Measurements from ENCODE around the gene SLC38A9.

Gene SLC38A9

DNA sequence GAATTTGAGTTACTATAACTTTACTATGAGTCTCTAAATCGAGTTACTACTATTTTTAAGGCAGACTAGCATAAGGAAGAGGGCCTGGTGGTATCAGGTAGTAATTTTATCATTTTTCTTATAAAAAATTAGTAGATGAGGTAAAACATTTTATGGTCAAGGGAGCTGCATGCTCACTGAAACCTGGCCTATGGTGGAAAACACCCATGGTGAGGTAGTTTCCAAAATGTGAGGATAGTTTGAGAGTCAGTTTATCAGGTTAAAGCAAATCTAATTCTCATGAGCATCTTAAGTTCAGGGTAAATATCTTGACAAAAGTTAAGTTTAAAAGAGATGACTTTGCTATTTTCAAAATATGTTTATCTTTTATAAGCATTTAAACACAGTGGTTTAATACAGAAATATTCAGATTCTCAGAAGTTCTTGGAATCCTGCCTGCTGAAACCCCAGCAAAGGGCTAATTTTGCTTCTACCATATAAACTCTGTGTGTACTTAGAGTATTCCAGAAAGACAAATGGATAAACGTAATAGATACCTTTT is 35.7 kb upstream of the SLC38A9 start:
- no peak overlapping the region for H3K4me3 ChIP-seq (ENCODE audit: low read length)
- TF ChIP-seq, protein P1, sequence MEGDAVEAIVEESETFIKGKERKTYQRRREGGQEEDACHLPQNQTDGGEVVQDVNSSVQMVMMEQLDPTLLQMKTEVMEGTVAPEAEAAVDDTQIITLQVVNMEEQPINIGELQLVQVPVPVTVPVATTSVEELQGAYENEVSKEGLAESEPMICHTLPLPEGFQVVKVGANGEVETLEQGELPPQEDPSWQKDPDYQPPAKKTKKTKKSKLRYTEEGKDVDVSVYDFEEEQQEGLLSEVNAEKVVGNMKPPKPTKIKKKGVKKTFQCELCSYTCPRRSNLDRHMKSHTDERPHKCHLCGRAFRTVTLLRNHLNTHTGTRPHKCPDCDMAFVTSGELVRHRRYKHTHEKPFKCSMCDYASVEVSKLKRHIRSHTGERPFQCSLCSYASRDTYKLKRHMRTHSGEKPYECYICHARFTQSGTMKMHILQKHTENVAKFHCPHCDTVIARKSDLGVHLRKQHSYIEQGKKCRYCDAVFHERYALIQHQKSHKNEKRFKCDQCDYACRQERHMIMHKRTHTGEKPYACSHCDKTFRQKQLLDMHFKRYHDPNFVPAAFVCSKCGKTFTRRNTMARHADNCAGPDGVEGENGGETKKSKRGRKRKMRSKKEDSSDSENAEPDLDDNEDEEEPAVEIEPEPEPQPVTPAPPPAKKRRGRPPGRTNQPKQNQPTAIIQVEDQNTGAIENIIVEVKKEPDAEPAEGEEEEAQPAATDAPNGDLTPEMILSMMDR (conservative IDR thresholded peaks at IDR 0.05; ENCODE audit: low read length), result no peak
- DNase-seq (ENCODE audit: low read depth), result no peak

DNA sequence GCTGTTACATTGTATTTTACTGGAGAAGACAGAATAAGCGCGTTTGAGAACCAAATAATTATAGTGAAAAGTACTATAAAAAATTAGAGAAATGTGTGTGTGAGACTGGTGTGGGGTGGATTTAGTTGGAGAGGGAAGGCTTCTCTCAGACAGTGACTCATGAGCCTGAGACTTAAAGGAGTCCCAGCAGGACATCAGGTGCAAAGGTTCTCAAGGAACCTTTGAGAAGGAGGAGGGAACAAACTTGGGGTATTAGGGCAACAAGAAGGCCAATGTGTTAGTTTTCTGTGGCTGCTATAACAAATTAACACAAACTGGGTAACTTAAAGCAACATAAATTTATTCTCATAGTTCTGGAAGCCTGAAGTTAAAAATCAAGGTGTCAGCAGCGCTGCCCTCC is 30.7 kb upstream of the SLC38A9 start:
- no peak overlapping the region for H3K4me3 ChIP-seq (ENCODE audit: low read length)
- no peak for DNase-seq (ENCODE audit: low read depth)
- TF ChIP-seq, protein P1 (conservative IDR thresholded peaks at IDR 0.05; ENCODE audit: low read length), result no peak

DNA sequence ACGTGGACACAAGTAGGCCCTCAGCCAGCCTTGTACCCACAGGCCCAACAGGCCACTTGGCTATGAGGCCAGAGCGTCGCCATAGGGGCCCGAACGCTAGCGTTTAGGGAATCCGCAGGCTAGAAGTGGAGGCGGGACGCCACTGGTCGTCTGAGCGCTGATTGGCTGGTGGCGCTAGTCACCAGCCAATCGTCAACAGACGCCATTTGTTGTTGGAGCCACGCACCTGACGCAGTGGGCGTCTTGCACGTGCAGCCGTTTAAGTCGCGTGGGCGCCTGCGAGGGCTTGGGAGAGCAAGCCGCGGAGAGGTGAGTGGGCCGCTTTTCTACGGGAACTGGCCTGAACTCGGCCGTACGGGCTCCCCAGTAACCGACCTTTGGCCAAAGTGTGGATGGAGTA is 25.7 kb upstream of the SLC38A9 start, which contains the start of gene DDX4:
DDX4 (plus strand) TSS at position 269 of the 400 bp plus-strand sequence. CDS start 903 bp downstream, outside the sequence.
- TF ChIP-seq, protein P1 (conservative IDR thresholded peaks at IDR 0.05; ENCODE audit: low read length), result no peak
- DNase-seq (ENCODE audit: low read depth), result no peak
- H3K4me3 ChIP-seq (ENCODE audit: low read length), result no peak within 1 kb of the TSS

DNA sequence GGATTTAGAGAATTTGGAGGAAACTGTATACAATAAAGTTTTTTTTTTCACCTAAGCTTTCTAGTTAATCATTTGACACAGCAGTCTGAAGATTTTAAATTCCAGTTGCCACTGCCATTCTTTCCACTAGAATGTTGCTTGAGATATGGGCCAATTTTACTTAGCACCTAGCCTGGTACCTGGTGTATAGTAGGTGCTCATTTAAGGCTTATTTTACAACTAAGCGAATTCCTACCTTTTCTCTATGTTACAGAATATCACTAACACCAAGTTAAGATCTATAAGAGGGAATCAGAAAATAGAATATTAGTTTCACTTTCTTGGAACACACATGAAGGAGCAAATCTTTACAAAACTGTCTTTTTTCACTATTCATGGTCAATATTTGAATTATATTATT is 22.5 kb upstream of the SLC38A9 start:
- no peak for DNase-seq (ENCODE audit: low read depth)
- H3K4me3 ChIP-seq (ENCODE audit: low read length), result no peak overlapping the region
- TF ChIP-seq, protein P1 (conservative IDR thresholded peaks at IDR 0.05; ENCODE audit: low read length), result no peak

DNA sequence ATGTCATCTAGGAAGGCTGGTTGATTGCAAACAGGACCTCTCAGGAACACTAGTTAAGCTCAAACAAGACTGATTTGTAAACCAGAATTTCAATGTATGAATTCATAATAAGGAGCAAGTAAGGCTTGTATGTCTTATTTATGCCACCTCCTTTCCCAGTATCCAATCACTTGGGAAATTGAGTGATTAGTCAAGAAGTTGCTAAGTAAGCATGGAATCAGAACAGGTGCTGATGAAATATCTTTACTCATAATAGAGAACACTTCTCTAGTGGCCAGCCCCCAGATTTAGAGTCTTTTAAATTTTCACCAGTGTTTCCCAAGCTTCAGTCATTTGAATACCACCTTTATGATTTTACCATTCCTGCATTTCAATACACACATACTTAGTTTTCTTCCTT is 20.5 kb upstream of the SLC38A9 start:
- no peak overlapping the region for H3K4me3 ChIP-seq (ENCODE audit: low read length)
- TF ChIP-seq, protein P1 (conservative IDR thresholded peaks at IDR 0.05; ENCODE audit: low read length), result no peak
- no peak for DNase-seq (ENCODE audit: low read depth)

DNA sequence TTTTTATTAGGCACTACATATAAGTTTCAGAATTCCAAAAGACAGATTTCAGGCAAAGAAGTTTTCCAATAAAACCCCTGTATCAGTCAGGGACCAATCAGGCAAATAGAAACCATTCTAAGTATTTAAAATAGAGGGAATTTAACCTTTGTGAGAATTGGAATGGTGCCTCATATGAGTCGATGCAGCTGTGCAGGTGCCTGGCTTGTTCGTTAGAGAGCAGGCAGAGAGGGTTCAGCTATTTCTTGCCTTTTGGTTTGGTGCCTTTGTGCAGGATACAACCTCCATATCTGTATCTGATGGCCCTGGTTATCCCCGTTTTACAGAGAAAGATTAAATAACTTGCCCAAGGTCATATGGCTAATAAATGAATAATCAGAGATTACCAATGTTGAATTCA is 19.7 kb upstream of the SLC38A9 start:
- TF ChIP-seq, protein P1 (conservative IDR thresholded peaks at IDR 0.05; ENCODE audit: low read length), result no peak
- H3K4me3 ChIP-seq (ENCODE audit: low read length), result no peak overlapping the region
- no peak for DNase-seq (ENCODE audit: low read depth)

DNA sequence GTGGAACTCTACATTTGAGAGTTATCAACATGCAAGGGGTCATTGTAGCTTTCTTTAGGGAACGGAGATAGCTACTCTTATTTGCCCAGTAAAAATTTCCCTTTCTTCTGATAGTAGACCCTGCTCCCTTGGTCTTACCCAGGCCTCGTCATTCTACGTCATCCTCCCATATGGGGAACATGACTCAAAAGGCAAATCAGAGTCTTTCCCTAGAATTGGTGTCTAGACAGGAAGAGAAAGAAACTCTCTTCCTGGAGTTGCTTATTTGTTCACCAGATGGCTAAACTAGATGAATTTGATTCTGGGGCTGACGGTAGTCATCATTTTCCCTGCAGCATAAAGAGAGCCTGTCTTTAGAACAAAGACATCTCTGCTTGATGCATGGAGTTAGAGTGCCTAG is 12.2 kb upstream of the SLC38A9 start:
- TF ChIP-seq, protein P1 (conservative IDR thresholded peaks at IDR 0.05; ENCODE audit: low read length), result no peak
- DNase-seq (ENCODE audit: low read depth), result no peak

More for the DNA sequence above, 12.2 kb upstream of the SLC38A9 start:
- H3K4me3 ChIP-seq (ENCODE audit: low read length), result no peak overlapping the region

Measured in AG10803 (cell line).